SK-N-SH treated with all-trans-retinoic acid at 6 μM for 48 hours (cell line): ENCODE measurements around the gene ASPHD1.

Experiments
- ATAC-seq: fragments of 200-7000 bp; cut with Tn5 transposase; 3 replicates; pipeline ENCODE4 v1.9.1; 2020; ENCODE audit warnings: mild to moderate bottlenecking, moderate library complexity
- CREB5 ChIP-seq: fragments of 250-450 bp; sonication (Bioruptor Pico); IDR thresholded peaks from 2 replicates; pipeline ENCODE4 v1.5.1; 2020; ENCODE audit warnings: low read depth, mild to moderate bottlenecking, moderate library complexity
- CSDC2 ChIP-seq: fragments of 250-450 bp; sonication (Bioruptor Pico); IDR thresholded peaks from 2 replicates; pipeline ENCODE4 v1.5.0; 2020; ENCODE audit warnings: mild to moderate bottlenecking, moderate library complexity
- CSRNP3 ChIP-seq: fragments of 250-450 bp; sonication (Bioruptor Pico); IDR thresholded peaks from 2 replicates; pipeline ENCODE4 v1.5.1; 2021; ENCODE audit warnings: mild to moderate bottlenecking, moderate library complexity
- ESRRG ChIP-seq: fragments of 250-450 bp; sonication (Bioruptor Pico); IDR thresholded peaks from 2 replicates; pipeline ENCODE4 v1.6.1; 2021; ENCODE audit warnings: mild to moderate bottlenecking
- ISL1 ChIP-seq: fragments of 250-450 bp; sonication (Bioruptor Pico); IDR thresholded peaks from 2 replicates; pipeline ENCODE4 v2.1.2; 2022; ENCODE audit warnings: mild to moderate bottlenecking, moderate library complexity
- SNAI2 ChIP-seq: fragments of 250-450 bp; sonication (Bioruptor Pico); IDR thresholded peaks from 2 replicates; pipeline ENCODE4 v1.5.0; 2020; ENCODE audit warnings: mild to moderate bottlenecking, moderate library complexity
- TCF4 ChIP-seq: fragments of 250-450 bp; sonication (Bioruptor Pico); IDR thresholded peaks from 2 replicates; pipeline ENCODE4 v1.8.0; 2021; ENCODE audit warnings: mild to moderate bottlenecking, moderate library complexity, borderline replicate concordance
- ZFP30 ChIP-seq: fragments of 450-650 bp; formaldehyde crosslinking; IDR thresholded peaks from 2 replicates; pipeline ENCODE4 v1.5.0; 2022; ENCODE audit warnings: mild to moderate bottlenecking, moderate library complexity
- ZNF565 ChIP-seq: fragments of 450-650 bp; formaldehyde crosslinking; conservative IDR thresholded peaks from 2 replicates; pipeline ENCODE4 v1.5.0; 2020; ENCODE audit warnings: low read depth, mild to moderate bottlenecking, moderate library complexity
- ZNF70 ChIP-seq: fragments of 450-650 bp; formaldehyde crosslinking; IDR thresholded peaks from 2 replicates; pipeline ENCODE4 v1.5.0; 2020; ENCODE audit warnings: mild to moderate bottlenecking, moderate library complexity
- ZNF8 ChIP-seq: fragments of 450-650 bp; formaldehyde crosslinking; IDR thresholded peaks from 2 replicates; pipeline ENCODE4 v1.5.0; 2020; ENCODE audit warnings: mild to moderate bottlenecking, moderate library complexity
- TF ChIP-seq, protein P1 (sequence below): fragments of 250-450 bp; sonication (Bioruptor Pico); IDR thresholded peaks from 2 replicates; pipeline ENCODE4 v1.8.0; 2020; ENCODE audit warnings: mild to moderate bottlenecking, moderate library complexity, borderline replicate concordance
- TF ChIP-seq, protein P2 (sequence below): fragments of 250-450 bp; sonication (Bioruptor Pico); IDR thresholded peaks from 2 replicates; pipeline ENCODE4 v1.8.0; 2021; ENCODE audit warnings: low read depth, mild to moderate bottlenecking, moderate library complexity, borderline replicate concordance
- TF ChIP-seq, protein P3 (sequence below): fragments of 250-450 bp; sonication (Bioruptor Pico); IDR thresholded peaks from 2 replicates; pipeline ENCODE4 v1.5.0; 2020; ENCODE audit warnings: mild to moderate bottlenecking, moderate library complexity

Gene ASPHD1

GRCh38 chr16:29922326-29922725, 22.0 kb downstream of the ASPHD1 start:
- TF ChIP-seq, protein P1, sequence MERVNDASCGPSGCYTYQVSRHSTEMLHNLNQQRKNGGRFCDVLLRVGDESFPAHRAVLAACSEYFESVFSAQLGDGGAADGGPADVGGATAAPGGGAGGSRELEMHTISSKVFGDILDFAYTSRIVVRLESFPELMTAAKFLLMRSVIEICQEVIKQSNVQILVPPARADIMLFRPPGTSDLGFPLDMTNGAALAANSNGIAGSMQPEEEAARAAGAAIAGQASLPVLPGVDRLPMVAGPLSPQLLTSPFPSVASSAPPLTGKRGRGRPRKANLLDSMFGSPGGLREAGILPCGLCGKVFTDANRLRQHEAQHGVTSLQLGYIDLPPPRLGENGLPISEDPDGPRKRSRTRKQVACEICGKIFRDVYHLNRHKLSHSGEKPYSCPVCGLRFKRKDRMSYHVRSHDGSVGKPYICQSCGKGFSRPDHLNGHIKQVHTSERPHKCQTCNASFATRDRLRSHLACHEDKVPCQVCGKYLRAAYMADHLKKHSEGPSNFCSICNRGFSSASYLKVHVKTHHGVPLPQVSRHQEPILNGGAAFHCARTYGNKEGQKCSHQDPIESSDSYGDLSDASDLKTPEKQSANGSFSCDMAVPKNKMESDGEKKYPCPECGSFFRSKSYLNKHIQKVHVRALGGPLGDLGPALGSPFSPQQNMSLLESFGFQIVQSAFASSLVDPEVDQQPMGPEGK (CRISPR knock-in tag) = no peak
- TF ChIP-seq, protein P2, sequence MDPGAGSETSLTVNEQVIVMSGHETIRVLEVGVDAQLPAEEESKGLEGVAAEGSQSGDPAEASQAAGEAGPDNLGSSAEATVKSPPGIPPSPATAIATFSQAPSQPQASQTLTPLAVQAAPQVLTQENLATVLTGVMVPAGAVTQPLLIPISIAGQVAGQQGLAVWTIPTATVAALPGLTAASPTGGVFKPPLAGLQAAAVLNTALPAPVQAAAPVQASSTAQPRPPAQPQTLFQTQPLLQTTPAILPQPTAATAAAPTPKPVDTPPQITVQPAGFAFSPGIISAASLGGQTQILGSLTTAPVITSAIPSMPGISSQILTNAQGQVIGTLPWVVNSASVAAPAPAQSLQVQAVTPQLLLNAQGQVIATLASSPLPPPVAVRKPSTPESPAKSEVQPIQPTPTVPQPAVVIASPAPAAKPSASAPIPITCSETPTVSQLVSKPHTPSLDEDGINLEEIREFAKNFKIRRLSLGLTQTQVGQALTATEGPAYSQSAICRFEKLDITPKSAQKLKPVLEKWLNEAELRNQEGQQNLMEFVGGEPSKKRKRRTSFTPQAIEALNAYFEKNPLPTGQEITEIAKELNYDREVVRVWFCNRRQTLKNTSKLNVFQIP = no peak
- TF ChIP-seq CSRNP3 (CRISPR knock-in tag) (no peak), ZNF565 (CRISPR knock-in tag) (no peak), ESRRG (no peak), ZNF8 (CRISPR knock-in tag) (no peak), SNAI2 (CRISPR knock-in tag) (no peak), CREB5 (CRISPR knock-in tag) (no peak), ISL1 (CRISPR knock-in tag) (no peak), ZFP30 (CRISPR knock-in tag) (no peak), ZNF70 (CRISPR knock-in tag) (no peak), CSDC2 (CRISPR knock-in tag) (no peak)
- TF ChIP-seq, protein P3, sequence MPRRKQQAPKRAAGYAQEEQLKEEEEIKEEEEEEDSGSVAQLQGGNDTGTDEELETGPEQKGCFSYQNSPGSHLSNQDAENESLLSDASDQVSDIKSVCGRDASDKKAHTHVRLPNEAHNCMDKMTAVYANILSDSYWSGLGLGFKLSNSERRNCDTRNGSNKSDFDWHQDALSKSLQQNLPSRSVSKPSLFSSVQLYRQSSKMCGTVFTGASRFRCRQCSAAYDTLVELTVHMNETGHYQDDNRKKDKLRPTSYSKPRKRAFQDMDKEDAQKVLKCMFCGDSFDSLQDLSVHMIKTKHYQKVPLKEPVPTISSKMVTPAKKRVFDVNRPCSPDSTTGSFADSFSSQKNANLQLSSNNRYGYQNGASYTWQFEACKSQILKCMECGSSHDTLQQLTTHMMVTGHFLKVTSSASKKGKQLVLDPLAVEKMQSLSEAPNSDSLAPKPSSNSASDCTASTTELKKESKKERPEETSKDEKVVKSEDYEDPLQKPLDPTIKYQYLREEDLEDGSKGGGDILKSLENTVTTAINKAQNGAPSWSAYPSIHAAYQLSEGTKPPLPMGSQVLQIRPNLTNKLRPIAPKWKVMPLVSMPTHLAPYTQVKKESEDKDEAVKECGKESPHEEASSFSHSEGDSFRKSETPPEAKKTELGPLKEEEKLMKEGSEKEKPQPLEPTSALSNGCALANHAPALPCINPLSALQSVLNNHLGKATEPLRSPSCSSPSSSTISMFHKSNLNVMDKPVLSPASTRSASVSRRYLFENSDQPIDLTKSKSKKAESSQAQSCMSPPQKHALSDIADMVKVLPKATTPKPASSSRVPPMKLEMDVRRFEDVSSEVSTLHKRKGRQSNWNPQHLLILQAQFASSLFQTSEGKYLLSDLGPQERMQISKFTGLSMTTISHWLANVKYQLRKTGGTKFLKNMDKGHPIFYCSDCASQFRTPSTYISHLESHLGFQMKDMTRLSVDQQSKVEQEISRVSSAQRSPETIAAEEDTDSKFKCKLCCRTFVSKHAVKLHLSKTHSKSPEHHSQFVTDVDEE = no peak
- no peak for ATAC-seq

DNA sequence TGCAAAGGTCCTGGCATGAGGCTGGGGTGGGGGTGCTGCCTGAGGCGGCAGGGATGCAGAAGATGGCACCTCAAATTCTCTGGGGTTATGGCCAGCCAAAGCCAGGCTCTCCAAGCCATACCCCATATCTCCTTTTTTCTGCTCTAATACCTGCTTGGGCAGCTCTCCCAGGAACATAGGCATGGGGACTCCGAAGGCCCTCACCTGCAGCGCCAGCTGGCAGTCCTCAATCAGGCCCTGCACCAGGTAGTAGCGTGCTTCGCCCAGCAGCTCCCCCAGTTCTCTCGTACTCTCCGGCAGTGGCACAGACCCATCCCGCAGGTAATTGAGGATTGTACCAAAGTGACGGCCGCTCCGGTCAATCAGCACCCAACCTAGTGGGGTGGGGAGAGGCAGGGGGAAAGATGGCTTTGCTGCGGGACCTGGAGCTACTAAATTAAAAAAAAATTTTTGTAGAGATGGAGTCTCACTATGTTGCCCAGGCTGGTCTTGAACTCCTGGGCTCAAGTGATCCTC, 22.8 kb downstream of the ASPHD1 start:
- TF ChIP-seq ZNF8 (CRISPR knock-in tag) (no peak), ZNF70 (CRISPR knock-in tag) (no peak), CSRNP3 (CRISPR knock-in tag) (no peak), SNAI2 (CRISPR knock-in tag) (no peak), TCF4 (CRISPR knock-in tag) (no peak)
- TF ChIP-seq, protein P3 = no peak
- ATAC-seq = no peak
